GM23248 (cell line): Measurements from ENCODE around the gene GMPPA. TPM values are rescaled to one million over a fixed set of nuclear protein-coding genes. Genes with fewer than 3 reads are reported as not detected.

Experiments used
- DNase-seq: peaks from one replicate; pipeline ENCODE4 v3.0.0-alpha.2; 2015
- H2AFZ ChIP-seq: fragments of 200-600 bp; sonication (generic); 2 replicates; pipeline ENCODE4 v1.6.1; 2016; ENCODE audit warnings: antibody characterized with exemption
- H3F3A ChIP-seq: fragments of 200-600 bp; sonication (generic); 2 replicates; pipeline ENCODE4 v1.6.1; 2016; ENCODE audit warnings: mild to moderate bottlenecking, antibody characterized with exemption, mixed run types; ENCODE audit not compliant: insufficient read depth
- H3K27ac ChIP-seq: fragments of 200-600 bp; sonication (generic); 2 replicates; pipeline ENCODE4 v1.5.1; 2016; ENCODE audit warnings: mild to moderate bottlenecking
- H3K27me3 ChIP-seq: fragments of 200-600 bp; sonication (generic); replicated peaks from 2 replicates; pipeline ENCODE4 v1.6.1; 2016; ENCODE audit warnings: mild to moderate bottlenecking; ENCODE audit not compliant: insufficient read depth
- H3K36me3 ChIP-seq: fragments of 200-600 bp; sonication (generic); 2 replicates; pipeline ENCODE4 v1.6.1; 2016; ENCODE audit warnings: low read depth, mild to moderate bottlenecking
- H3K4me1 ChIP-seq: fragments of 200-600 bp; sonication (generic); 2 replicates; pipeline ENCODE4 v1.6.1; 2016; ENCODE audit warnings: mild to moderate bottlenecking; ENCODE audit not compliant: insufficient read depth
- H3K4me2 ChIP-seq: fragments of 200-600 bp; sonication (generic); one replicate; pipeline ENCODE4 v1.6.1; 2016; ENCODE audit warnings: mild to moderate bottlenecking; ENCODE audit not compliant: unreplicated experiment
- H3K4me3 ChIP-seq: fragments of 200-600 bp; sonication (generic); 2 replicates; pipeline ENCODE4 v1.5.1; 2016; ENCODE audit warnings: mild to moderate bottlenecking
- H3K79me2 ChIP-seq: fragments of 200-600 bp; sonication (generic); 2 replicates; pipeline ENCODE4 v1.6.1; 2016; ENCODE audit warnings: mild to moderate bottlenecking; ENCODE audit not compliant: insufficient read depth
- H3K9ac ChIP-seq: fragments of 200-600 bp; sonication (generic); 2 replicates; pipeline ENCODE4 v1.6.1; 2016; ENCODE audit warnings: mild to moderate bottlenecking
- H3K9me2 ChIP-seq: fragments of 200-600 bp; sonication (generic); 2 replicates; pipeline ENCODE4 v1.6.1; 2016; ENCODE audit warnings: mixed run types, mild to moderate bottlenecking, moderate library complexity; ENCODE audit not compliant: insufficient read depth
- H3K9me3 ChIP-seq: fragments of 200-600 bp; sonication (generic); one replicate; pipeline ENCODE4 v1.6.1; 2017; ENCODE audit warnings: low read depth
- H4K20me1 ChIP-seq: fragments of 200-600 bp; sonication (generic); 2 replicates; pipeline ENCODE4 v1.6.0; 2016; ENCODE audit not compliant: insufficient read depth
- EZH2 ChIP-seq: fragments of 200-600 bp; sonication (generic); IDR thresholded peaks from 2 replicates; pipeline ENCODE4 v1.6.1; 2018; ENCODE audit warnings: antibody characterized with exemption, mild to moderate bottlenecking; ENCODE audit not compliant: insufficient read depth, poor library complexity, severe bottlenecking
- EZH2phosphoT487 ChIP-seq: fragments of 200-600 bp; sonication (generic); IDR thresholded peaks from 2 replicates; pipeline ENCODE4 v1.6.1; 2018; ENCODE audit warnings: antibody characterized with exemption, moderate library complexity, mild to moderate bottlenecking, low read depth; ENCODE audit not compliant: insufficient read depth
- WGBS, 2 experiments: methylation state at CpG; one replicate each; pipeline ENCODE4 v1.1.6; 2015 to 2017; ENCODE audit warnings: low lambda C conversion rate in 2 of 2, low coverage in 1 of 2; ENCODE audit errors: missing lambda C conversion rate in 2 of 2; 5-methylcytosine and 5-hydroxymethylcytosine counted together
- in situ Hi-C: fragments of 300-500 bp; cut with MboI; formaldehyde crosslinking; loops from 2 replicates; pipeline ENCODE4 v1.15.0; 2020
- polyA plus RNA-seq: library from polyadenylated mRNA; unstranded; fragments of >200 nt; fragmentation: Nextera tagmentation; extraction: Ambion mirVana; gene quantifications from 2 replicates; pipeline ENCODE4 v1.2.1, GENCODE V29; 2016
- total RNA-seq: library from RNA; depleted of rRNA; stranded (reverse); fragments of >200 nt; shearing (Covaris generic); gene quantifications from 2 replicates; pipeline ENCODE4 v1.2.3, GENCODE V29; 2014

Gene GMPPA
- total and polyA plus RNA-seq, 2 experiments from 2014 or later: 60.6 to 65.6 TPM

- Histone ChIP-seq H3F3A (no peaks in the 10 kb centered on the region), H3K4me1 (peaks cover 8% of the 10 kb centered on the region), H3K27ac (no peak overlapping the region), H3K27me3 (no peaks in the 10 kb centered on the region), H3K4me3 (no peak overlapping the region), H2AFZ (no peak overlapping the region), H3K36me3 (no peaks in the 10 kb centered on the region; the same call in 1 of the 2 replicates), H3K9me2 (no peaks in the 10 kb centered on the region), H4K20me1 (no peaks in the 10 kb centered on the region), H3K79me2 (no peaks in the 10 kb centered on the region), H3K9me3 (no peaks in the 10 kb centered on the region), H3K9ac (no peak overlapping the region), H3K4me2 (no peak overlapping the region)
- no peak for DNase-seq
- TF ChIP-seq EZH2: no peak
- no peak for TF ChIP-seq EZH2phosphoT487
- 80 to 81% methylated on average over 26 to 28 of the region's 28 CpGs for WGBS, 2 experiments
- in situ Hi-C loops: no loop called here
These were observed 31.6 kb upstream of the GMPPA start for GRCh38 chr2:219466816-219467735.

- no peak for TF ChIP-seq EZH2phosphoT487
- TF ChIP-seq EZH2: no peak
- Histone ChIP-seq H3K4me2 (no peak overlapping the region), H2AFZ (no peak overlapping the region), H4K20me1 (no peaks in the 10 kb centered on the region), H3F3A (no peaks in the 10 kb centered on the region), H3K9me3 (no peaks in the 10 kb centered on the region), H3K9ac (no peak overlapping the region), H3K9me2 (no peaks in the 10 kb centered on the region), H3K27ac (no peak overlapping the region), H3K27me3 (no peaks in the 10 kb centered on the region), H3K4me1 (peaks cover 8% of the 10 kb centered on the region), H3K4me3 (no peak overlapping the region), H3K79me2 (no peaks in the 10 kb centered on the region), H3K36me3 (no peaks in the 10 kb centered on the region; the same call in 1 of the 2 replicates)
- 73 to 81% methylated on average over 2 of the region's 2 CpGs for WGBS, 2 experiments
- no peak for DNase-seq
- in situ Hi-C loops: no loop called here
These were observed 31.0 kb upstream of the GMPPA start for GRCh38 chr2:219467736-219468075.

- Histone ChIP-seq H3K4me2 (no peak overlapping the region), H3K9me3 (no peaks in the 10 kb centered on the region), H3K79me2 (no peaks in the 10 kb centered on the region), H3K4me3 (no peak overlapping the region), H3K4me1 (peaks cover 8% of the 10 kb centered on the region), H3K27me3 (no peaks in the 10 kb centered on the region), H3K27ac (no peak overlapping the region), H3K36me3 (no peaks in the 10 kb centered on the region), H3K9ac (no peak overlapping the region), H2AFZ (no peak overlapping the region), H3K9me2 (no peaks in the 10 kb centered on the region), H3F3A (no peaks in the 10 kb centered on the region), H4K20me1 (no peaks in the 10 kb centered on the region)
- DNase-seq: no peak
- no peak for TF ChIP-seq EZH2
- TF ChIP-seq EZH2phosphoT487: no peak
- WGBS, 2 experiments: 94% methylated on average over 21 to 23 of the region's 23 CpGs
- in situ Hi-C loops: no loop called here
These were observed 30.1 kb upstream of the GMPPA start for GRCh38 chr2:219468410-219469185.

GRCh38 chr2:219469186-219469724 is 29.4 kb upstream of the GMPPA start:
- no peaks in the 10 kb centered on the region for H3K36me3 ChIP-seq
- no peak for TF ChIP-seq EZH2phosphoT487
- no peak for TF ChIP-seq EZH2
- H3K27ac ChIP-seq: no peak overlapping the region
- in situ Hi-C loops: no loop called here
- no peaks in the 10 kb centered on the region for H3K79me2 ChIP-seq
- H3K4me1 ChIP-seq: peaks cover 8% of the 10 kb centered on the region
- H3K4me2 ChIP-seq: no peak overlapping the region
- no peak overlapping the region for H3K9ac ChIP-seq
- peak; percentile 91 for DNase-seq
- 72 to 75% methylated on average over 15 to 16 of the region's 16 CpGs for WGBS, 2 experiments
- no peaks in the 10 kb centered on the region for H4K20me1 ChIP-seq
- no peaks in the 10 kb centered on the region for H3F3A ChIP-seq
- H3K27me3 ChIP-seq: no peaks in the 10 kb centered on the region
- H3K4me3 ChIP-seq: no peak overlapping the region
- no peaks in the 10 kb centered on the region for H3K9me2 ChIP-seq
- H3K9me3 ChIP-seq: no peaks in the 10 kb centered on the region
- no peak overlapping the region for H2AFZ ChIP-seq
